Measurements from ENCODE around the gene ADRM1. TPM values are rescaled to one million over a fixed set of nuclear protein-coding genes. Genes with fewer than 3 reads are reported as not detected.
A peak's percentile ranks its signal among the peaks of the same experiment; 100 is the strongest.

Gene ADRM1
- total RNA-seq (2021) (172 and 173 TPM in 2 replicates), Bru-seq, nascent RNA (percentile 86 among the genes with signal in this experiment), BruChase-seq, experiment 1, labeled RNA remaining after a 2-hour chase (percentile 84 among the genes with signal in this experiment), BruChase-seq, experiment 2, labeled RNA remaining after a 6-hour chase (percentile 97 among the genes with signal in this experiment)
- long read RNA-seq, transcript ADRM1-201 (10 exons, 1,478 nt): major isoform, 542 of 759 reads
- long read RNA-seq, transcript ADRM1-205 (9 exons, 1,361 nt): minor isoform, 28 of 759 reads
- long read RNA-seq, partial matches to known transcripts: 50 of 759 reads
- long read RNA-seq, other reads (novel, unspliced or antisense): 139 of 759 reads

GRCh38 chr20:62302341-62303061 lies at the start of gene ADRM1:
ADRM1 (plus strand) TSS chr20:62302997; CDS start chr20:62303569, 572 bp downstream.
- peak; percentile 86 to 99 for DNase-seq
- Histone ChIP-seq H3K9me3 (ENCODE audit: insufficient read depth, low read depth) (no peaks in the 10 kb centered on the region), H3K4me2 (peak within 1 kb of the TSS; percentile 99), H3F3A (ENCODE audit: insufficient read depth, low read depth) (peaks cover 64% of the 10 kb centered on the region), H3K36me3 (ENCODE audit: low read depth) (peaks cover 15% of the 10 kb centered on the region; the same call in 1 of the 2 replicates), H3K79me2 (ENCODE audit: low read depth) (peaks cover 44% of the 10 kb centered on the region), H2AFZ (peak within 1 kb of the TSS; percentile 74), H3K4me1 (replicated peaks; ENCODE audit: insufficient read depth) (peaks cover 20% of the 10 kb centered on the region), H3K27ac (peak within 1 kb of the TSS; percentile 82), H3K27me3 (ENCODE audit: insufficient read depth, low read depth) (no peaks in the 10 kb centered on the region), H4K20me1 (ENCODE audit: insufficient read depth) (peaks cover 42% of the 10 kb centered on the region), H3K9me2 (ENCODE audit: insufficient read depth) (no peaks in the 10 kb centered on the region), H3K4me3 (peak within 1 kb of the TSS; percentile 99)
- TF ChIP-seq EZH2 (IDR thresholded peaks at IDR 0.05; ENCODE audit: low read depth) (no peak), CTCF (conservative IDR thresholded peaks at IDR 0.05) (peak; percentile 89)
- BruUV-seq (replicated peaks): no TSS peak
- intact Hi-C loops (cut with micrococcal nuclease; ENCODE audit: unreplicated experiment): loop anchor here (1.0 to 5.0 kb wide), 7 partner anchors 56 to 490 kb away; no protein-coding TSS in a partner anchor
- CTCF ChIA-PET: interaction anchor here (0.6 to 0.7 kb wide), 4 partner anchors 70 to 196 kb away, joined by 3 to 12 read pairs (median 5); partner anchors contain the start of gene RBBP8NL
- POLR2A ChIA-PET (ENCODE audit: unreplicated experiment): interaction anchor here (0.7 kb wide), 1 partner anchor 103 kb away, joined by 16 read pairs; no protein-coding TSS in a partner anchor

- DNase-seq: no peak
- Histone ChIP-seq H3K4me2 (no peak overlapping the region), H3K79me2 (ENCODE audit: low read depth) (peaks cover 59% of the 10 kb centered on the region), H3K4me3 (no peak overlapping the region), H3K9me2 (ENCODE audit: insufficient read depth) (no peaks in the 10 kb centered on the region), H3K4me1 (replicated peaks; ENCODE audit: insufficient read depth) (no peaks in the 10 kb centered on the region), H3K36me3 (ENCODE audit: low read depth) (peaks cover 7% of the 10 kb centered on the region; the same call in 1 of the 2 replicates), H3K9me3 (ENCODE audit: insufficient read depth, low read depth) (no peaks in the 10 kb centered on the region), H3F3A (ENCODE audit: insufficient read depth, low read depth) (peaks cover 5% of the 10 kb centered on the region; the same call in 1 of the 2 replicates), H2AFZ (no peak overlapping the region), H3K27ac (no peak overlapping the region), H4K20me1 (ENCODE audit: insufficient read depth) (peaks cover 94% of the 10 kb centered on the region), H3K27me3 (ENCODE audit: insufficient read depth, low read depth) (no peaks in the 10 kb centered on the region)
- CTCF ChIA-PET: no interaction called here
- no TSS peak for BruUV-seq (replicated peaks)
- POLR2A ChIA-PET (ENCODE audit: unreplicated experiment): no interaction called here
- TF ChIP-seq EZH2 (IDR thresholded peaks at IDR 0.05; ENCODE audit: low read depth) (no peak), CTCF (conservative IDR thresholded peaks at IDR 0.05) (no peak)
- intact Hi-C loops (cut with micrococcal nuclease; ENCODE audit: unreplicated experiment): no loop called here
Measured at GRCh38 chr20:62253398-62253797, 49.4 kb upstream of the ADRM1 start.

- Histone ChIP-seq H3K9me3 (ENCODE audit: insufficient read depth, low read depth) (no peaks in the 10 kb centered on the region), H3K4me2 (no peak overlapping the region), H3K9me2 (ENCODE audit: insufficient read depth) (no peaks in the 10 kb centered on the region), H3K4me1 (replicated peaks; ENCODE audit: insufficient read depth) (no peaks in the 10 kb centered on the region), H3K27me3 (ENCODE audit: insufficient read depth, low read depth) (no peaks in the 10 kb centered on the region), H3K4me3 (no peak overlapping the region), H2AFZ (no peak overlapping the region), H3K79me2 (ENCODE audit: low read depth) (peaks cover 56% of the 10 kb centered on the region), H4K20me1 (ENCODE audit: insufficient read depth) (peaks cover 95% of the 10 kb centered on the region), H3K27ac (no peak overlapping the region), H3F3A (ENCODE audit: insufficient read depth, low read depth) (peaks cover 5% of the 10 kb centered on the region; the same call in 1 of the 2 replicates), H3K36me3 (ENCODE audit: low read depth) (peaks cover 7% of the 10 kb centered on the region; the same call in 1 of the 2 replicates)
- intact Hi-C loops (cut with micrococcal nuclease; ENCODE audit: unreplicated experiment): no loop called here
- TF ChIP-seq EZH2 (IDR thresholded peaks at IDR 0.05; ENCODE audit: low read depth): no peak
- no peak for TF ChIP-seq CTCF (conservative IDR thresholded peaks at IDR 0.05)
- ChIA-PET POLR2A (ENCODE audit: unreplicated experiment) (no interaction called here), CTCF (no interaction called here)
- no peak for DNase-seq
- BruUV-seq (replicated peaks): no TSS peak
Measured at GRCh38 chr20:62254021-62254724, 48.6 kb upstream of the ADRM1 start.

All from PC-9 (cell line).